WERI-Rb-1 (cell line): Measurements from ENCODE around the gene RAVER1.

Source experiments
- DNase-seq: peaks from one replicate; pipeline ENCODE4 v3.0.0-alpha.2; 2020
- H3K27ac ChIP-seq: fragments of 250-450 bp; sonication (Bioruptor Pico); 2 replicates; pipeline ENCODE4 v1.5.1; 2020; ENCODE audit warnings: mild to moderate bottlenecking, moderate library complexity
- H3K27me3 ChIP-seq: fragments of 250-450 bp; sonication (Bioruptor Pico); 2 replicates; pipeline ENCODE4 v1.5.1; 2021; ENCODE audit warnings: mild to moderate bottlenecking, low read depth, moderate library complexity; ENCODE audit not compliant: insufficient read depth, severe bottlenecking
- H3K36me3 ChIP-seq: fragments of 250-450 bp; sonication (Bioruptor Pico); 2 replicates; pipeline ENCODE4 v1.5.1; 2020; ENCODE audit warnings: mild to moderate bottlenecking, moderate library complexity
- H3K4me3 ChIP-seq: 2 replicates; pipeline ENCODE4 v1.5.1; 2011; ENCODE audit warnings: low read depth, mild to moderate bottlenecking, control low read depth, low read length
- H3K9me3 ChIP-seq: fragments of 250-450 bp; sonication (Bioruptor Pico); 2 replicates; pipeline ENCODE4 v1.5.1; 2021; ENCODE audit warnings: mild to moderate bottlenecking, moderate library complexity; ENCODE audit not compliant: severe bottlenecking
- CTCF ChIP-seq: IDR thresholded peaks from 2 replicates; pipeline ENCODE4 v1.5.1; 2011; ENCODE audit warnings: low read depth, mild to moderate bottlenecking, control low read depth, inconsistent platforms, low read length

The RAVER1 gene

GRCh38 chr19:10290876-10291553, 42.3 kb downstream of the RAVER1 start:
- peak; percentile 80 for DNase-seq
- no peak for TF ChIP-seq CTCF
- Histone ChIP-seq H3K36me3 (peaks cover 24% of the 10 kb centered on the region), H3K9me3 (no peaks in the 10 kb centered on the region), H3K4me3 (peak overlapping the region; percentile 63), H3K27me3 (peaks cover 9% of the 10 kb centered on the region), H3K27ac (no peak overlapping the region)

GRCh38 chr19:10290357-10290875, 42.9 kb downstream of the RAVER1 start:
- Histone ChIP-seq H3K27me3 (peaks cover 9% of the 10 kb centered on the region), H3K27ac (no peak overlapping the region)

GRCh38 chr19:10289836-10290356, 43.4 kb downstream of the RAVER1 start, which contains the start of gene ICAM5:
TSS of gene ICAM5 (plus strand) at chr19:10289952. CDS start at chr19:10290044, 92 bp downstream.
- Histone ChIP-seq H3K9me3 (no peaks in the 10 kb centered on the region), H3K27me3 (peaks cover 9% of the 10 kb centered on the region), H3K4me3 (peak within 1 kb of the TSS; percentile 63), H3K27ac (no peak within 1 kb of the TSS), H3K36me3 (peaks cover 15% of the 10 kb centered on the region)
- DNase-seq = peak; percentile 49
- no peak for TF ChIP-seq CTCF

More at GRCh38 chr19:10290357-10290875, 42.9 kb downstream of the RAVER1 start:
- H3K4me3 ChIP-seq = peak overlapping the region; percentile 63
- DNase-seq = no peak
- no peak for TF ChIP-seq CTCF
- H3K9me3 ChIP-seq = no peaks in the 10 kb centered on the region
- H3K36me3 ChIP-seq = peaks cover 20% of the 10 kb centered on the region

- DNase-seq = peak; percentile 75
- TF ChIP-seq CTCF = peak; percentile 32; the same call in 1 of the 2 replicates
- peak overlapping the region; percentile 63 for H3K4me3 ChIP-seq
- H3K27ac ChIP-seq = no peak overlapping the region
- peaks cover 9% of the 10 kb centered on the region for H3K27me3 ChIP-seq
- H3K9me3 ChIP-seq = no peaks in the 10 kb centered on the region
- peaks cover 9% of the 10 kb centered on the region for H3K36me3 ChIP-seq
Measured at GRCh38 chr19:10289167-10289835, 44.0 kb downstream of the RAVER1 start.

- Histone ChIP-seq H3K27ac (no peak overlapping the region), H3K36me3 (peaks cover 3% of the 10 kb centered on the region; the same call in 1 of the 2 replicates), H3K9me3 (no peaks in the 10 kb centered on the region), H3K4me3 (peak overlapping the region; percentile 63), H3K27me3 (peaks cover 9% of the 10 kb centered on the region)
- peak; percentile 67 for DNase-seq
- TF ChIP-seq CTCF = no peak
Measured at GRCh38 chr19:10288662-10289166, 44.6 kb downstream of the RAVER1 start.
